Psoas muscle (tissue), 8 donors: ENCODE data around the gene PARP8. TPM values are rescaled to one million over a fixed set of nuclear protein-coding genes. Genes with fewer than 3 reads are reported as not detected.

ENCODE experiments used
- ATAC-seq, 4 donors: fragments of 200-7000 bp; cut with Tn5 transposase; one replicate each; pipeline ENCODE4 v1.9.1; 2020; ENCODE audit warnings: moderate library complexity in 3 of 4, mild to moderate bottlenecking in 2 of 4
- DNase-seq, 2 donors: peaks; one replicate each; pipeline ENCODE4 v3.0.0-alpha.2; 2020
- H3K27ac ChIP-seq: fragments of 200-600 bp; one replicate; pipeline ENCODE4 v1.8.0; 2022
- H3K27me3 ChIP-seq, 3 donors: fragments of 200-600 bp in 1 of 3; one replicate each; pipeline versions ENCODE4 v1.6.1 to v1.8.0; 2013 to 2022; ENCODE audit warnings: low read length in 2 of 3, mild to moderate bottlenecking in 2 of 3, moderate library complexity in 1 of 3; ENCODE audit not compliant: insufficient read depth in 3 of 3
- H3K36me3 ChIP-seq, 2 donors: fragments of 200-600 bp in 1 of 2; one replicate each; pipeline versions ENCODE4 v1.6.1 to v1.8.0; 2013 to 2022; ENCODE audit warnings: low read depth in 1 of 2, mild to moderate bottlenecking in 1 of 2, moderate library complexity in 1 of 2; ENCODE audit not compliant: insufficient read depth in 1 of 2
- H3K4me1 ChIP-seq: fragments of 200-600 bp; one replicate; pipeline ENCODE4 v1.8.0; 2022
- H3K4me3 ChIP-seq: fragments of 200-600 bp; one replicate; pipeline ENCODE4 v1.8.0; 2022; ENCODE audit warnings: mild to moderate bottlenecking
- H3K9me3 ChIP-seq: fragments of 200-600 bp; one replicate; pipeline ENCODE4 v1.8.0; 2022
- WGBS, 3 donors: extraction: QIAGEN DNeasy Blood & Tissue Kit; methylation state at CpG; one replicate each; pipeline versions ENCODE4 v1.1.6 to v1.1.7; 2013; 5-methylcytosine and 5-hydroxymethylcytosine counted together
- intact Hi-C, 2 donors: fragments of 100-400 bp; cut with DNase I; formaldehyde crosslinking; loops; one replicate each; pipeline versions ENCODE4 v1.11.0 to v1.14.2; 2022
- polyA plus RNA-seq, 3 donors: library from polyadenylated mRNA; stranded (reverse); fragments of 200-250 nt; gene quantifications; one replicate each; pipeline ENCODE4 v1.2.3, GENCODE V29; 2013
- total RNA-seq, 4 donors: library from RNA; stranded (reverse); fragmentation: NEBNext Ultra II Directional in 2 of 4; extraction: Animal tissue kit (Norgen Biotek cat#: 25700) in 2 of 4; gene quantifications; one replicate each; pipeline versions ENCODE4 v1.2.1 to v1.2.4, GENCODE V29; 2021 to 2023
- TF ChIP-seq, protein P1 (sequence below): fragments of 200-600 bp; IDR thresholded peaks from one replicate; pipeline ENCODE4 v1.8.0; 2022; ENCODE audit warnings: antibody characterized with exemption
- donor health status: healthy with polysubstance abuse.
- donor health status: DM: no; HTN: no; CAD: no; lungs with moderate emphysema.
- donor health status: Bipolar disorder and iron deficiency.
- donor health status: healthy.
- donor health status: DM: yes; HTN: yes; CAD: no.
- donor health status: DM: no; HTN: no; CAD: no.
- donor health status: DM: no; HTN: no; CAD: no.
- donor health status: DM: yes; HTN: yes; CAD: no.

The PARP8 gene
- total and polyA plus RNA-seq, 7 donors = 0.52 to 4.7 (median 1.5) TPM

DNA sequence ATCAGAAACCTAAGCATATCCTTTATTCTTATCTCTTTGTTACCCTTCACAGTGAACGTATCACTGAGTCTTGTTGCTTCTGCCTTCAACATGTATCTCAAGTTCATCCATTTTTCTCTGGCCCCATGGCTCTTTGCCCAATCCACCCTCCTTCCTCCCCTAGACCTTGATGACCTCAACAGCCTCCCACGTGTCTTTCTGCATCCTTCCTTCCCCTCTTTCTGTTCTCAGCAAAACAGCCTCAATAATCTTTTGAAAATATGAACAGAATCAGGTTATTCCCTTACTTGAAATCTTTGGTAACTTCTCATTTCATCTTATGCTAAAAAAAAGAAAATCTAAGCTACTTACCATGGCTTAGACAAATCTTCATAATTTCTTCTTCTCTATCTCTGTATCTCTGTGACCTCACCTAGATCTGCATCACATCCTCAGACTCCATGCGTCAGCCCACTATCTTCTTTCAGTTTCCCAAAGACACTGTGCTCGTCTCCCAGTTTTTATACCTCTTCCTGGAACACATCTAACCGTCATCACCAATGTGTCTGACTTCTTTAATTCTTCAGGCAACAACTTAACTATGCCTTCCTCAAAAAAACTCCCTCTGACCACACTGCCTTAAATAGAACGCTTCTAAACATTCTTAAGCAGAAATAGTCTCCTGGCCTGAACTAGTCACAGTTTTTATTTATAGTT is 208.0 kb downstream of the PARP8 start:
- H3K27me3 ChIP-seq = peaks cover 0 to 3% (median 0%) of the 10 kb centered on the region in 3 donors
- no peaks in the 10 kb centered on the region for H3K9me3 ChIP-seq
- TF ChIP-seq, protein P1, sequence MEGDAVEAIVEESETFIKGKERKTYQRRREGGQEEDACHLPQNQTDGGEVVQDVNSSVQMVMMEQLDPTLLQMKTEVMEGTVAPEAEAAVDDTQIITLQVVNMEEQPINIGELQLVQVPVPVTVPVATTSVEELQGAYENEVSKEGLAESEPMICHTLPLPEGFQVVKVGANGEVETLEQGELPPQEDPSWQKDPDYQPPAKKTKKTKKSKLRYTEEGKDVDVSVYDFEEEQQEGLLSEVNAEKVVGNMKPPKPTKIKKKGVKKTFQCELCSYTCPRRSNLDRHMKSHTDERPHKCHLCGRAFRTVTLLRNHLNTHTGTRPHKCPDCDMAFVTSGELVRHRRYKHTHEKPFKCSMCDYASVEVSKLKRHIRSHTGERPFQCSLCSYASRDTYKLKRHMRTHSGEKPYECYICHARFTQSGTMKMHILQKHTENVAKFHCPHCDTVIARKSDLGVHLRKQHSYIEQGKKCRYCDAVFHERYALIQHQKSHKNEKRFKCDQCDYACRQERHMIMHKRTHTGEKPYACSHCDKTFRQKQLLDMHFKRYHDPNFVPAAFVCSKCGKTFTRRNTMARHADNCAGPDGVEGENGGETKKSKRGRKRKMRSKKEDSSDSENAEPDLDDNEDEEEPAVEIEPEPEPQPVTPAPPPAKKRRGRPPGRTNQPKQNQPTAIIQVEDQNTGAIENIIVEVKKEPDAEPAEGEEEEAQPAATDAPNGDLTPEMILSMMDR = no peak
- peak in 1 of 2 donors; percentile 44 for DNase-seq
- WGBS, 3 donors = 52 to 60% (median 58%) methylated on average over 6 of the region's 6 CpGs
- H3K4me3 ChIP-seq = no peak overlapping the region
- H3K36me3 ChIP-seq = no peaks in the 10 kb centered on the region
- no peaks in the 10 kb centered on the region for H3K4me1 ChIP-seq
- ATAC-seq = no peak
- intact Hi-C loops = no loop called here
- H3K27ac ChIP-seq = no peak overlapping the region

DNA sequence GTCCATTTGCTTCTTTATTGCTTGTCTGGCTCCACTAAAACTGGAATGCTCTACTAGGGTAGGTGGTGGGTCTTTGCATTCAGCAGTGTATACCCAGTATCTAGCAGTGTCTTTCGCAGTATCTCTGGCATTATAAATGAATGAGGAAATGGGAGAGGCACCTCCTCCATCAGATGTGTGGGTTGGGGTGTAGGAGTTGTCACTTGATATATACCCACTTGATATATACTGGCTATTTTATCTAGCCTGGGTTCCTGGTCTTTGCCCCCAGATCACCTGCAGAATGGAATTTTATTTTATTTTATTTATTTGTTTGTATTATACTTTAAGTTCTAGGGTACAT is 208.5 kb downstream of the PARP8 start:
- H3K4me1 ChIP-seq = no peaks in the 10 kb centered on the region
- no peaks in the 10 kb centered on the region for H3K9me3 ChIP-seq
- WGBS, 3 donors = 77 to 91% (median 90%) methylated on average over 1 of the region's 1 CpG
- no peaks in the 10 kb centered on the region for H3K36me3 ChIP-seq
- no peak for ATAC-seq
- no peak for DNase-seq
- no peak overlapping the region for H3K27ac ChIP-seq
- no peak overlapping the region for H3K4me3 ChIP-seq
- intact Hi-C loops = no loop called here
- TF ChIP-seq, protein P1 = no peak
- H3K27me3 ChIP-seq = peaks cover 0 to 3% (median 0%) of the 10 kb centered on the region in 3 donors

DNA sequence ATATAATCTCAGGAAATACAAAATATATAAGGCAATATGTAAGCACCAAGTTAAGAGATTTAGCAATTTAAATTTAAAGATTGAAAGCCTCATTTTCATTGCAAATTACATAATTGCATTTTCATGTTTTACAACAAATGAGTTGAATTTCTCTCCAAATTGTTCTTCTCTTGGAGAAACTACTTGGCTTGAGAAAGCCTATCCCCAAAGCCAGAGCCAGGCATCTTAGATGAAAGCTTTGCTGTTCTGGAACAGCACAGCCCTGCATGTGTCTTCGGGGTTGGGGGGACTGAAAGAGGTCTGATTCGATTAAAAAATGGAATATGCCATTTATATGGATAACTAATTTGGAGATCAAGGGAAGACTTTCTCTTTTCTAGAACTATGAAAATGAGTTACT is 212.0 kb downstream of the PARP8 start:
- 76 to 90% (median 85%) methylated on average over 2 of the region's 2 CpGs for WGBS, 3 donors
- no peaks in the 10 kb centered on the region for H3K27me3 ChIP-seq
- H3K4me3 ChIP-seq = no peak overlapping the region
- intact Hi-C loops = no loop called here
- no peaks in the 10 kb centered on the region for H3K4me1 ChIP-seq
- H3K36me3 ChIP-seq = no peaks in the 10 kb centered on the region
- ATAC-seq = no peak
- DNase-seq = no peak
- TF ChIP-seq, protein P1 = no peak
- H3K27ac ChIP-seq = no peak overlapping the region
- no peaks in the 10 kb centered on the region for H3K9me3 ChIP-seq

DNA sequence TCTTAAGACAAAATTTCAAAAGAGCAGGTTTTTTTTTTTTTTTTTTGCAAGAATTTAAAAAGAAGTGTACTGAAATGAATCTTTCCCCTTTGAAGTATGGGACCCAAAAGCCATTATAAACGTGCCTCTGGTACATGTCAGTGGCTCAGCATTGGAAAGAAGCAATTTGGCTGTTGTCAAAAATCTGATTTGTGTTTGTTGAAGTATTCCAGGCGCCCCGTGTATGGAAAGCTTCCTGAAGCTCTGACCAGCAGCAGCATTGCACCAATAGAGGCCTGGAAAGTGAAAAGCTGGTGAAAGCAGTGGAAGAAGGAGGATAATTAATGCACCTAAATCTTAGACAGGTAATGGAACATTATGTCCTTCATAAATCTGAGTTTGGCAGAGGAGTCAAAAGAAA is 215.0 kb downstream of the PARP8 start:
- H3K4me1 ChIP-seq = no peaks in the 10 kb centered on the region
- no peaks in the 10 kb centered on the region for H3K27me3 ChIP-seq
- TF ChIP-seq, protein P1 = no peak
- ATAC-seq (no peak), DNase-seq (no peak)
- no peak overlapping the region for H3K27ac ChIP-seq
- intact Hi-C loops = no loop called here
- 50 to 64% (median 61%) methylated on average over 3 of the region's 3 CpGs for WGBS, 3 donors
- H3K36me3 ChIP-seq = no peaks in the 10 kb centered on the region
- no peaks in the 10 kb centered on the region for H3K9me3 ChIP-seq
- no peak overlapping the region for H3K4me3 ChIP-seq
